GM12878 (cell line): ENCODE measurements around the gene CNN3.

ENCODE experiments used
- RELA ChIP-seq: fragments of 450-650 bp; IDR thresholded peaks from 2 replicates; pipeline ENCODE4 v1.8.0; 2014; ENCODE audit warnings: borderline replicate concordance; ENCODE audit not compliant: partially characterized antibody
- TF ChIP-seq, protein P1 (sequence below), 3 experiments: IDR thresholded peaks in 2 of 3; conservative IDR thresholded peaks in 1 of 3; 2 replicates each; pipeline ENCODE4 v1.5.1; 2011; ENCODE audit warnings: low read depth in 3 of 3, low read length in 3 of 3, mild to moderate bottlenecking in 3 of 3, control low read depth in 2 of 3, moderate library complexity in 2 of 3, inconsistent platforms in 1 of 3, mixed read lengths in 1 of 3; ENCODE audit not compliant: control insufficient read depth in 2 of 3, insufficient read depth in 1 of 3; ENCODE audit errors: extremely low read depth in 1 of 3

DNA sequence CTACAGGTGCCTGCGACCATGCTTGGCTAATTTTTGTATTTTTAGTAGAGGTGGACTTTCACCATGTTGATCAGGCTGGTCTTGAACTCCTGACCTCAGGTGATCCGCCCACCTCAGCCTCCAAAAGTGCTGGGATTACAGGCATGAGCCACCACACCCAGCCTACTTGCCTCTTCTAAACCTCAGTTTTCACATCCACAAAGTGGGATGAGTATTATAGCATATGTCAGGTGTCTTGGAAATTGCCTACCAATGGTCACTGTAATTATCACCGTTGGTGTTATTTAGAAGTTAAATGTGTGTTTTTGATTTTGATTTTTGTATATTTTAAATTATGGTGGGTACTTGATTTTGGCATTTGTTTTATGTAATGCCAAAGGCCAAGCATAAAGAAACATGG, 70.0 kb downstream of the CNN3 start:
- TF ChIP-seq, protein P1, sequence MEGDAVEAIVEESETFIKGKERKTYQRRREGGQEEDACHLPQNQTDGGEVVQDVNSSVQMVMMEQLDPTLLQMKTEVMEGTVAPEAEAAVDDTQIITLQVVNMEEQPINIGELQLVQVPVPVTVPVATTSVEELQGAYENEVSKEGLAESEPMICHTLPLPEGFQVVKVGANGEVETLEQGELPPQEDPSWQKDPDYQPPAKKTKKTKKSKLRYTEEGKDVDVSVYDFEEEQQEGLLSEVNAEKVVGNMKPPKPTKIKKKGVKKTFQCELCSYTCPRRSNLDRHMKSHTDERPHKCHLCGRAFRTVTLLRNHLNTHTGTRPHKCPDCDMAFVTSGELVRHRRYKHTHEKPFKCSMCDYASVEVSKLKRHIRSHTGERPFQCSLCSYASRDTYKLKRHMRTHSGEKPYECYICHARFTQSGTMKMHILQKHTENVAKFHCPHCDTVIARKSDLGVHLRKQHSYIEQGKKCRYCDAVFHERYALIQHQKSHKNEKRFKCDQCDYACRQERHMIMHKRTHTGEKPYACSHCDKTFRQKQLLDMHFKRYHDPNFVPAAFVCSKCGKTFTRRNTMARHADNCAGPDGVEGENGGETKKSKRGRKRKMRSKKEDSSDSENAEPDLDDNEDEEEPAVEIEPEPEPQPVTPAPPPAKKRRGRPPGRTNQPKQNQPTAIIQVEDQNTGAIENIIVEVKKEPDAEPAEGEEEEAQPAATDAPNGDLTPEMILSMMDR (IDR thresholded peaks at IDR 0.05 in 2 of 3, conservative IDR thresholded peaks at IDR 0.05 in 1 of 3; ENCODE audit: control insufficient read depth in 2 of 3, extremely low read depth in 1 of 3, insufficient read depth in 1 of 3, low read depth in 3 of 3, low read length in 3 of 3) = no peak
- no peak for TF ChIP-seq RELA
